HUES6 (cell line): ENCODE results near the gene C10orf67.
"Not testable (repeated sequence)": the region's sequence is repeated elsewhere in the genome, so short reads cannot be mapped to it uniquely, and the experiment has no call there.

Experiments
- H3K27ac ChIP-seq: 2 replicates; pipeline ENCODE4 v1.7.0; 2013; ENCODE audit warnings: low read depth, mild to moderate bottlenecking, low read length, inconsistent platforms
- H3K27me3 ChIP-seq: 2 replicates; pipeline ENCODE4 v1.6.1; 2013; ENCODE audit warnings: low read length; ENCODE audit not compliant: control insufficient read depth, insufficient read depth
- H3K36me3 ChIP-seq: 2 replicates; pipeline ENCODE4 v1.6.1; 2013; ENCODE audit warnings: low read length; ENCODE audit not compliant: control insufficient read depth, insufficient read depth
- H3K4me1 ChIP-seq: 2 replicates; pipeline ENCODE4 v1.6.1; 2013; ENCODE audit warnings: low read length; ENCODE audit not compliant: control insufficient read depth, insufficient read depth
- H3K4me3 ChIP-seq: 2 replicates; pipeline ENCODE4 v1.5.1; 2013; ENCODE audit warnings: low read depth, low read length
- H3K9ac ChIP-seq: one replicate; pipeline ENCODE4 v1.6.1; 2013; ENCODE audit warnings: mild to moderate bottlenecking, low read length
- H3K9me3 ChIP-seq: 2 replicates; pipeline ENCODE4 v1.6.1; 2013; ENCODE audit warnings: low read depth, low read length; ENCODE audit not compliant: control insufficient read depth, insufficient read depth

Gene C10orf67

GRCh38 chr10:23322082-23322481, 22.5 kb downstream of the C10orf67 start:
- Histone ChIP-seq H3K9me3 (no peaks in the 10 kb centered on the region), H3K4me3 (no peak overlapping the region), H3K4me1 (no peaks in the 10 kb centered on the region), H3K36me3 (no peaks in the 10 kb centered on the region), H3K9ac (no peak overlapping the region), H3K27me3 (peaks cover 3% of the 10 kb centered on the region; the same call in 1 of the 2 replicates), H3K27ac (no peak overlapping the region)

- Histone ChIP-seq H3K9ac (no peak overlapping the region), H3K27me3 (peaks cover 3% of the 10 kb centered on the region; the same call in 1 of the 2 replicates), H3K27ac (no peak overlapping the region), H3K36me3 (no peaks in the 10 kb centered on the region), H3K4me3 (no peak overlapping the region), H3K4me1 (no peaks in the 10 kb centered on the region), H3K9me3 (no peaks in the 10 kb centered on the region)
Measured at GRCh38 chr10:23319835-23320234, 24.8 kb downstream of the C10orf67 start.

DNA sequence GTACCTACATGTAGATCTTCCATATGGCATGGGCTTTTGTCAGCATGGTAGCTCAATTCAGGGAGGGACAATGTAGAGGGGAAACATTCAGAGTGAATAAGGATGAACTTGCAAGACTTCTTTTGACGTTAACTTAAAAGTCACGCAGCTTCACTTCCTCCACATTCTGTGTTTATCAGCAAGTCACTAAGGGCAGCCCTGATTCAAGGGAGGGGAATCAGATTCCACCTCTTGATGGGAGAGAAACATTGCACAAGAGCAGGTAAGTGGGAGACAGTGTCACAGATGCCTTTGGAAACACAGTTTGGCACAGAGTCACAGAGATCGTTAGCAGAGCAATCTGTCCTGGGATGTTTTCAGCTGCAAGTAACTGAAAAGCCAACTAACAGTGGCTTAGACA, 26.2 kb downstream of the C10orf67 start:
- no peak overlapping the region for H3K9ac ChIP-seq
- no peaks in the 10 kb centered on the region for H3K36me3 ChIP-seq
- no peaks in the 10 kb centered on the region for H3K9me3 ChIP-seq
- H3K4me3 ChIP-seq = no peak overlapping the region
- no peak overlapping the region for H3K27ac ChIP-seq
- no peaks in the 10 kb centered on the region for H3K4me1 ChIP-seq
- no peaks in the 10 kb centered on the region for H3K27me3 ChIP-seq

- H3K27ac ChIP-seq = no peak overlapping the region
- no peaks in the 10 kb centered on the region for H3K27me3 ChIP-seq
- H3K9me3 ChIP-seq = no peaks in the 10 kb centered on the region
- no peaks in the 10 kb centered on the region for H3K36me3 ChIP-seq
- H3K4me3 ChIP-seq = no peak overlapping the region
- H3K4me1 ChIP-seq = no peaks in the 10 kb centered on the region
- no peak overlapping the region for H3K9ac ChIP-seq
Measured at GRCh38 chr10:23317416-23317815, 27.2 kb downstream of the C10orf67 start.

DNA sequence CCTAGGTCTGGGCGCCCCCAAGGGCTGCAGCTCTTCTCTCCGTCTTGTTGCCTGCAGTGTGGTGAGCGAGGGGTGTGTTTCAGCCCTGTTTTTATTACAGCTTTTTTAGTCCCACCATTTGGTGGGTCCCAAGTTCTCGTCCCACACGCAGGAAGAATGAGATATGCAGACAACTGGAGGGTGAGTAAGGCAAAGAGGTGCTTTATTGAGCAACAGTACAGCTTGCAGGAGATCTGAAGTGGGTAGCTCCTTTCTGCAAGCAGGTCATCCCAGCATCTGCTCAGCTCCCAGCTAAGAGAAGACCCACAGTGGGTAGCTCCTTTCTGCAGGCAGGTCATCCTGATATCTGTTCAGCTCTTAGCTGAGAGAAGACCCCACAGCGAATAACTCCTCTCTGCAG, 28.2 kb downstream of the C10orf67 start:
- H3K4me1 ChIP-seq = no peaks in the 10 kb centered on the region
- no peak overlapping the region for H3K27ac ChIP-seq
- no peak overlapping the region for H3K9ac ChIP-seq
- H3K36me3 ChIP-seq = no peaks in the 10 kb centered on the region
- H3K27me3 ChIP-seq = no peaks in the 10 kb centered on the region
- no peaks in the 10 kb centered on the region for H3K9me3 ChIP-seq
- no peak overlapping the region for H3K4me3 ChIP-seq

DNA sequence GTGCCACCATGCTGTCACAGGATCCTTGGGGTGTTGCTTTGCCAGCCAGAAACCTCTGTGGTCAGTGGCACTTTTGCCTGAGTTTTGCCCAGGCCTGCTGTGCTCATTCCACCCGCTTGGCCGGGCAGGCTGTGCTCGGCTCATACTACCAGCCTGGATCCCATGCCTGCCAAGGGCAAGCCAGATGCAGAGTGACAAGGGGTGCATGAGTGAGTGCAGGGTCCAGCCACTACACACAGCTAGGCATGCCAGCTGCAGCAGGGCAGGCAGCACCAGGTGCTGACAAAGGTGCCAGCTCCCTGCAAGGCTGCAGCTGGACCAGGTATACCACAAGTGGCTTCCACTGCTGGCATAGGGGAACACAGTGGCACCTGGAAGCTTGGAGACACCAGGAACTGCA, 28.6 kb downstream of the C10orf67 start:
- Histone ChIP-seq H3K27ac (no peak overlapping the region), H3K27me3 (no peaks in the 10 kb centered on the region), H3K9me3 (no peaks in the 10 kb centered on the region), H3K4me3 (no peak overlapping the region), H3K36me3 (no peaks in the 10 kb centered on the region), H3K9ac (no peak overlapping the region), H3K4me1 (no peaks in the 10 kb centered on the region)

DNA sequence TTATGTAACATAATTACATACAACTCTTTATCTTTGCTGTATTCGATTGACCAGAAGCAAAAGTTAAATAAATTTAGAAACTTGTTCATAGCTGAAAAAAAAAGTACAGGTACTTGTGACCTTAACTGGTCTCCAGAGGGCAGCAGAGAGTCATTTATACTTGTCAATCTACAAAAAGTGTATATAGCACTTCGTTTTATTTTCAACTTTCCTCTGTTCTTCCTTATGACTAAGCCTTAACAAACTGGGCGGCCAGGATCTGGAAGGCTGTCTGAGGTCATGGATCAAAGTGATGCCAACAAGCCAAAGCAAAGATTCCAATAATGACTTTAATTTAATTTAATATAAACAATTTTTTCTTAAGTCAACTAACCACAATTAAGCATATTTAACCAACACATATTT, 29.8 kb downstream of the C10orf67 start:
- Histone ChIP-seq H3K9me3 (no peaks in the 10 kb centered on the region), H3K4me3 (no peak overlapping the region), H3K27me3 (no peaks in the 10 kb centered on the region), H3K9ac (no peak overlapping the region), H3K27ac (no peak overlapping the region), H3K36me3 (no peaks in the 10 kb centered on the region), H3K4me1 (no peaks in the 10 kb centered on the region)

- Histone ChIP-seq H3K9ac (no peak overlapping the region), H3K27me3 (0 out of 2 replicates have a peak, but pooled peaks cover 4% of the 10 kb centered on the region), H3K4me3 (no peak overlapping the region), H3K4me1 (no peaks in the 10 kb centered on the region), H3K27ac (no peak overlapping the region), H3K36me3 (no peaks in the 10 kb centered on the region), H3K9me3 (no peaks in the 10 kb centered on the region)
Measured at GRCh38 chr10:23311034-23311433, 33.6 kb downstream of the C10orf67 start.

DNA sequence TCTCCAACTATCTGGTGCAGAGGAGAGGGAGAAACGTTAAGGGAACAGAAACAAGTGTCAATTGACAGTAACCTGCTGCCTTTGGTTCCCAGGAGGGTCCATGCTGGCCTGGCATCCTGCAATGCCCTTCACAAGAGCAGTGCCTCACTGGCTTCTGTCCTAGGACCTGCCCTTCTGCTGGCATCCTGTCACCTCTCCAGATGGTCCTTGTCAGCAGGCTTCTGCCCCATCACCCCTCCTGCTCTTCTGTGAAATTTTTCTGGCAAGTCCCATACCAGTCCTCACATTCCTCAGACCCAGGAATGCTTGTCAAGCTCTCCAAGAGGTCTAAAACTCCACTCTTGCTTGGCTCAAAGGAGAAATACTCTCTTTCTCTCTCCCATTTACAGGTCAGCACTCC, 34.2 kb downstream of the C10orf67 start:
- H3K27ac ChIP-seq = no peak overlapping the region
- no peaks in the 10 kb centered on the region for H3K4me1 ChIP-seq
- H3K9me3 ChIP-seq = no peaks in the 10 kb centered on the region
- H3K27me3 ChIP-seq = 0 out of 2 replicates have a peak, but pooled peaks cover 4% of the 10 kb centered on the region
- H3K9ac ChIP-seq = no peak overlapping the region
- H3K36me3 ChIP-seq = no peaks in the 10 kb centered on the region
- no peak overlapping the region for H3K4me3 ChIP-seq

DNA sequence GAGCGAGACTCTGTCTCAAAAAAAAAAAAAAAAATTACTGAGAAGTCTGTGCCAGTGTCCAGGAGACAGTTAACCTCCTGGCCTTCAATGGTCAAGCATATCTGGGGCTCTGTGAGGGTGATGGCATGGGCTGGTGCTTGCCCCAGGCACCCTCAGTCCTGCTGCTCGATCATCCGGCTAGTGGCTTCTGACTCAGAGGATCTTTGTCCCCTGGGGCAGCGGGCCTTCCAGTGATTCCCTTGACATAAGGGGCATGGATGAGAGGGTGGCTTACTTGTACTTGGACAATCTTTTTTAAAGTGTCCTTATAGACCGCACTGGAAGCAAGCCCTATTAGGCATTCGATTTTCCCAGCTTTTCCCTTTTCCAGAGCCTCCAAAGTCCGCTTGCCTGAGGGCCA, 44.6 kb downstream of the C10orf67 start:
- H3K4me3 ChIP-seq, H3K4me1 ChIP-seq, H3K9ac ChIP-seq, H3K27ac ChIP-seq, H3K27me3 ChIP-seq, H3K36me3 ChIP-seq, H3K9me3 ChIP-seq: not testable (repeated sequence)

DNA sequence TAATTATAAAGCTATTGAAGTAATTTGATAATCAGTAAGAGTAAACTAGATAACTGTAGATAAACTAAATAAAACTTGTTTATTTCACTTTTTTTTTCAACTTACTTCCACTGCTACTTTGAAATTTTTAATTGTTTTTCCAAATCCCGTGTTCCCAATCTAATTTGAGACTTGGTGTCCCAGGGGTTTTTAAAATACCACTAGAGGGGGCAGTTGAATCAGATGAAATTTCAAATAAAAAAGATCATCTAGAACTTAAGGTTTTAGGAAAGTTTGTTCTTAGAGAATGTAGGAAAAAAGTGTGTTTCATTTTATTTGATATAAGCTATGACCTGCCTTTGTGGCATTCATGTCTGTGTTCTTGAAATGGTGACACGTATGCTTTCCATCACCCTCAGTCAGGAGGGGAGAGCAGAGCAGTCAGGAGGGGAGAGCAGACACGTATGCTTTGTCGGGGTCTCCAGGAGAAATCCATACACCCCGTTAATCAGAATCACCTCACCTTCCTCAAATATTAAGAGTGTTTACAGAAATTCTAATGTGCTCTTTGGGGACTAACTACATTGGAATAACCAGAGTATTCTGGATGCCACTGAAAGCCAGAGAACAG, 49.9 kb downstream of the C10orf67 start:
- H3K9ac ChIP-seq = no peak overlapping the region
- no peaks in the 10 kb centered on the region for H3K4me1 ChIP-seq
- 0 out of 2 replicates have a peak, but pooled peaks cover 4% of the 10 kb centered on the region for H3K27me3 ChIP-seq
- H3K27ac ChIP-seq = no peak overlapping the region
- H3K36me3 ChIP-seq = no peaks in the 10 kb centered on the region
- no peaks in the 10 kb centered on the region for H3K9me3 ChIP-seq
- H3K4me3 ChIP-seq = no peak overlapping the region
